NCI-H1092 treated with DMSO at 0.1 percent for 48 hours (cell line): ENCODE measurements around the gene AGAP9.
"Not testable (repeated sequence)": the region's sequence is repeated elsewhere in the genome, so short reads cannot be mapped to it uniquely, and the experiment has no call there.

Experiments
- DNase-seq: peaks from one replicate; lab custom pipeline; 2025; lab: John Stamatoyannopoulos, UW

Gene AGAP9

GRCh38 chr10:47485943-47486342, 37.5 kb downstream of the AGAP9 start:
- not testable (repeated sequence) for DNase-seq

- DNase-seq, result not testable (repeated sequence)
Observed at GRCh38 chr10:47484786-47485185, 38.7 kb downstream of the AGAP9 start.

GRCh38 chr10:47483923-47484322, 39.5 kb downstream of the AGAP9 start, which contains the start of gene ANXA8:
Gene ANXA8, minus strand, starts transcription at chr10:47484115. Its CDS starts 182 bp downstream, at chr10:47483933.
- not testable (repeated sequence) for DNase-seq

GRCh38 chr10:47482367-47482766, 41.1 kb downstream of the AGAP9 start:
- DNase-seq, result not testable (repeated sequence)

GRCh38 chr10:47481768-47482181, 41.7 kb downstream of the AGAP9 start:
- not testable (repeated sequence) for DNase-seq

GRCh38 chr10:47481182-47481766, 42.2 kb downstream of the AGAP9 start:
- not testable (repeated sequence) for DNase-seq

GRCh38 chr10:47480133-47480532, 43.3 kb downstream of the AGAP9 start:
- not testable (repeated sequence) for DNase-seq

- not testable (repeated sequence) for DNase-seq
Observed at GRCh38 chr10:47478114-47478513, 45.3 kb downstream of the AGAP9 start.

- DNase-seq, result not testable (repeated sequence)
Observed at GRCh38 chr10:47477078-47477477, 46.4 kb downstream of the AGAP9 start.

- not testable (repeated sequence) for DNase-seq
Observed at GRCh38 chr10:47475101-47475500, 48.3 kb downstream of the AGAP9 start.

GRCh38 chr10:47473516-47473915, 49.9 kb downstream of the AGAP9 start:
- DNase-seq, result not testable (repeated sequence)

GRCh38 chr10:47472647-47473046, 50.8 kb downstream of the AGAP9 start:
- not testable (repeated sequence) for DNase-seq

GRCh38 chr10:47472072-47472471, 51.4 kb downstream of the AGAP9 start:
- not testable (repeated sequence) for DNase-seq

GRCh38 chr10:47468731-47469528, 54.5 kb downstream of the AGAP9 start:
- not testable (repeated sequence) for DNase-seq

GRCh38 chr10:47467957-47468356, 55.5 kb downstream of the AGAP9 start:
- DNase-seq, result not testable (repeated sequence)

- DNase-seq, result not testable (repeated sequence)
Observed at GRCh38 chr10:47467458-47467857, 56.0 kb downstream of the AGAP9 start.

GRCh38 chr10:47465216-47465917, 58.1 kb downstream of the AGAP9 start:
- not testable (repeated sequence) for DNase-seq

- not testable (repeated sequence) for DNase-seq
Observed at GRCh38 chr10:47462577-47463358, 60.7 kb downstream of the AGAP9 start.

- peak; percentile 14 for DNase-seq
Observed at GRCh38 chr10:47461261-47461687, 62.2 kb downstream of the AGAP9 start.

- no peak for DNase-seq
Observed at GRCh38 chr10:47458466-47459154, 64.8 kb downstream of the AGAP9 start.

GRCh38 chr10:47457826-47458225, 65.6 kb downstream of the AGAP9 start:
- DNase-seq, result no peak
